OCI-LY1 (cell line): Measurements from ENCODE around the gene MYH15.

Experiments
- H2AFZ ChIP-seq: fragments of 200-600 bp; sonication (generic), shearing (Covaris generic); 2 replicates; pipeline ENCODE4 v1.6.0; 2014; ENCODE audit warnings: antibody characterized with exemption, mild to moderate bottlenecking, low read length
- H3F3A ChIP-seq: fragments of 200-600 bp; sonication (generic), shearing (Covaris generic); 2 replicates; pipeline ENCODE4 v1.6.0; 2014; ENCODE audit warnings: mild to moderate bottlenecking, antibody characterized with exemption, low read length, moderate library complexity; ENCODE audit not compliant: insufficient read depth
- H3K27ac ChIP-seq: fragments of 200-600 bp; sonication (generic); 2 replicates; pipeline ENCODE4 v1.5.1; 2014; ENCODE audit warnings: low read length, mixed run types, mild to moderate bottlenecking, low read depth; ENCODE audit not compliant: poor library complexity, severe bottlenecking
- H3K27me3 ChIP-seq: fragments of 200-600 bp; sonication (generic); 2 replicates; pipeline ENCODE4 v1.6.0; 2014; ENCODE audit warnings: antibody characterized with exemption, mild to moderate bottlenecking, low read length, moderate library complexity; ENCODE audit not compliant: insufficient read depth
- H3K36me3 ChIP-seq: fragments of 200-600 bp; sonication (generic); 2 replicates; pipeline ENCODE4 v1.6.1; 2014; ENCODE audit warnings: mild to moderate bottlenecking, antibody characterized with exemption, low read length, moderate library complexity, mixed read lengths; ENCODE audit not compliant: insufficient read depth
- H3K4me1 ChIP-seq: fragments of 200-600 bp; sonication (generic); 2 replicates; pipeline ENCODE4 v1.5.1; 2014; ENCODE audit warnings: mild to moderate bottlenecking, low read length, moderate library complexity; ENCODE audit not compliant: insufficient read depth, severe bottlenecking
- H3K4me2 ChIP-seq: fragments of 200-600 bp; sonication (generic), shearing (Covaris generic); 2 replicates; pipeline ENCODE4 v1.6.1; 2014; ENCODE audit warnings: low read length
- H3K4me3 ChIP-seq: fragments of 200-600 bp; sonication (generic); 2 replicates; pipeline ENCODE4 v1.5.1; 2014; ENCODE audit warnings: low read length, low read depth, mild to moderate bottlenecking, mixed read lengths; ENCODE audit not compliant: poor library complexity, severe bottlenecking
- H3K79me2 ChIP-seq: fragments of 200-600 bp; shearing (Covaris generic); 2 replicates; pipeline ENCODE4 v1.6.1; 2016; ENCODE audit warnings: mixed run types, low read length, mixed read lengths; ENCODE audit not compliant: insufficient read depth
- H3K9ac ChIP-seq: fragments of 200-600 bp; sonication (generic), shearing (Covaris generic); 2 replicates; pipeline ENCODE4 v1.6.1; 2014; ENCODE audit warnings: mild to moderate bottlenecking, low read length, mixed read lengths
- H3K9me2 ChIP-seq: fragments of 200-600 bp; sonication (generic), shearing (Covaris generic); 2 replicates; pipeline ENCODE4 v1.6.1; 2014; ENCODE audit warnings: low read depth, mild to moderate bottlenecking, low read length, mixed read lengths
- H3K9me3 ChIP-seq: fragments of 200-600 bp; shearing (Covaris generic); 2 replicates; pipeline ENCODE4 v1.6.1; 2014; ENCODE audit warnings: low read length, mixed read lengths
- H4K20me1 ChIP-seq: fragments of 200-600 bp; sonication (generic), shearing (Covaris generic); 2 replicates; pipeline ENCODE4 v1.6.0; 2016; ENCODE audit warnings: mild to moderate bottlenecking, low read length; ENCODE audit not compliant: insufficient read depth
- CTCF ChIP-seq: fragments of 200-600 bp; sonication (generic), shearing (Covaris generic); IDR thresholded peaks from 2 replicates; pipeline ENCODE4 v1.5.1; 2017; ENCODE audit warnings: mild to moderate bottlenecking, antibody characterized with exemption, low read length, moderate library complexity, mixed read lengths
- EZH2 ChIP-seq: fragments of 200-600 bp; sonication (generic), shearing (Covaris generic); IDR thresholded peaks from 2 replicates; pipeline ENCODE4 v1.8.0; 2017; ENCODE audit warnings: borderline replicate concordance, mixed run types, mild to moderate bottlenecking, antibody characterized with exemption, low read length, moderate library complexity, mixed read lengths

Gene MYH15

DNA sequence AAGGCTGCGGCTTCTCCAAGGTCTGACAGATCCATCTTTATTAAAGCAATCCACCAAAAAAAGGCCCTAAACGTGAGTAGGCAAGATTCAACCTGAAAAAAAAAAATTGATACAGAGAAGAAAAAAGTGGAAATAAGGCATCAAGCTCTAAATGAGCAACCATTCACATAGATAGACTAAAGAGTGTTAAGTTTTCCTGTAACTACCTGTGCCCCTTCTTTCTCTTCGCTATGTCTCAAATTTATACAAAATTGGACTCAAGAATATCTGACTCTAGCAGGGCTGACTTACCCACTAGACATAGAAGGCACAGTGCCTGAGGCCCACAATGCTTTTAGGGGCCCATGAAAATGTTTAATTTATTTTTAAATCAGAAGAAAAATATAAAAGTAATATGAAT, at the start of gene MYH15:
TSS of gene MYH15 (minus strand) at position 101 of the 400 bp plus-strand sequence. CDS start at position 35, 66 bp downstream.
- H3K27ac ChIP-seq, result no peak within 1 kb of the TSS
- no peak for TF ChIP-seq EZH2
- TF ChIP-seq CTCF, result no peak
- no peak within 1 kb of the TSS for H3K4me3 ChIP-seq
- no peaks in the 10 kb centered on the region for H3K79me2 ChIP-seq
- H3K9me3 ChIP-seq, result no peaks in the 10 kb centered on the region
- H3K9me2 ChIP-seq, result no peaks in the 10 kb centered on the region
- H2AFZ ChIP-seq, result no peak within 1 kb of the TSS
- no peaks in the 10 kb centered on the region for H4K20me1 ChIP-seq
- no peaks in the 10 kb centered on the region for H3K27me3 ChIP-seq
- no peaks in the 10 kb centered on the region for H3K36me3 ChIP-seq
- no peak within 1 kb of the TSS for H3K9ac ChIP-seq
- H3K4me1 ChIP-seq, result no peaks in the 10 kb centered on the region
- H3F3A ChIP-seq, result no peaks in the 10 kb centered on the region
- H3K4me2 ChIP-seq, result no peak within 1 kb of the TSS

DNA sequence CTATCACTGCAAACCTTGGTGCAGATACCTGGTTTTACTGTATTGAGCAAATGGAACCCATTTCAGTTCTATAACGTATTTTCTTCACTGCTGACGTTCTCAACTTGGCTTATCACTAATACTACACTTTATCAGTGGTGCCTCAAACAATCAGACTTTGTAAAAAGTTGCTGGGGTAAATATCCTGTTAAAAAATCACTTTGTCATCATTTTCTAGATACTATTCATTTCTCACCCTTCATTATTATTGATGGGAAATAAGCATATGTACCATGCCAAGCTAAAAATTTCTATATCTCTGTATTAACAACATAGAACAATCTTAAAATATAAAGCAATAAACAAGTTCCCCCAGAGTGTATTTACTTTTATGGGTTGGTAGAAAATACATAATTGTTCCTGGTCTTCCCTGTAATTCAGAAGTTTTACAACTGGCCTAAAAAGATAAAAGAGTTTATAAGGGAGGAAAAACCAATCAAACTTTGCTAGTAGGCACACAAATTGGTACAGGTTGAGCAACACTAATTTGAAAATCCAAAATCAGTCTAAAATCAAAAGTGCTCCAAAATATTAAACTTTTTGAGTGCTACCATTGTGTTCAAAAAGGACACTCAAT, 45.7 kb upstream of the MYH15 start:
- no peak overlapping the region for H3K9ac ChIP-seq
- TF ChIP-seq EZH2 (no peak), CTCF (no peak)
- no peak overlapping the region for H3K27ac ChIP-seq
- no peaks in the 10 kb centered on the region for H3K4me1 ChIP-seq
- H3K79me2 ChIP-seq, result no peaks in the 10 kb centered on the region
- H3K4me2 ChIP-seq, result no peak overlapping the region
- H3K36me3 ChIP-seq, result peaks cover 92% of the 10 kb centered on the region
- H3F3A ChIP-seq, result no peaks in the 10 kb centered on the region; the same call in 1 of the 2 replicates
- no peaks in the 10 kb centered on the region for H3K9me3 ChIP-seq
- H3K4me3 ChIP-seq, result no peak overlapping the region
- H3K9me2 ChIP-seq, result no peaks in the 10 kb centered on the region
- H2AFZ ChIP-seq, result no peak overlapping the region
- H3K27me3 ChIP-seq, result no peaks in the 10 kb centered on the region
- H4K20me1 ChIP-seq, result no peaks in the 10 kb centered on the region

- no peaks in the 10 kb centered on the region for H3K4me1 ChIP-seq
- peaks cover 87% of the 10 kb centered on the region for H3K36me3 ChIP-seq
- H3K27me3 ChIP-seq, result no peaks in the 10 kb centered on the region
- H3K9ac ChIP-seq, result no peak overlapping the region
- H3F3A ChIP-seq, result no peaks in the 10 kb centered on the region; the same call in 1 of the 2 replicates
- no peaks in the 10 kb centered on the region for H4K20me1 ChIP-seq
- no peak for TF ChIP-seq CTCF
- TF ChIP-seq EZH2, result no peak
- H3K9me2 ChIP-seq, result no peaks in the 10 kb centered on the region
- no peak overlapping the region for H3K4me3 ChIP-seq
- no peak overlapping the region for H3K4me2 ChIP-seq
- no peak overlapping the region for H2AFZ ChIP-seq
- H3K27ac ChIP-seq, result no peak overlapping the region
- H3K79me2 ChIP-seq, result no peaks in the 10 kb centered on the region
- no peaks in the 10 kb centered on the region for H3K9me3 ChIP-seq
Observed at GRCh38 chr3:108554913-108555571, 44.6 kb upstream of the MYH15 start.
